ENCODE measurements around the gene CWC27. TPM values are rescaled to one million over a fixed set of nuclear protein-coding genes. Genes with fewer than 3 reads are reported as not detected.

CWC27 gene
- total RNA-seq, result 10 to 100 TPM; 20.2 to 22.3 TPM
- long read RNA-seq, partial matches to known transcripts, result 9 of 11 reads
- long read RNA-seq, other reads (novel, unspliced or antisense), result 0 of 11 reads

GRCh38 chr5:64768358-64769312 is at the start of gene CWC27, which contains the start of gene SREK1IP1:
Gene CWC27 (plus strand): TSS chr5:64768930. CDS start chr5:64769147, 217 bp downstream.
Gene SREK1IP1 (minus strand): TSS chr5:64768691. CDS start chr5:64768517, 174 bp downstream.
- ATAC-seq (peak; percentile 99), DNase-seq (peak; percentile 86)
- intact Hi-C loops (cut with DNase I), result no loop called here

- ATAC-seq, result no peak
- DNase-seq, result no peak
- intact Hi-C loops (cut with DNase I), result loop anchor here in 1 of 2 donors (10.0 kb wide), 1 partner anchor 62 kb away; no protein-coding TSS in a partner anchor
Observed at GRCh38 chr5:64722588-64722987, 46.1 kb upstream of the CWC27 start.

GRCh38 chr5:64727150-64727549 is 41.6 kb upstream of the CWC27 start:
- intact Hi-C loops (cut with DNase I), result loop anchor here in 1 of 2 donors (10.0 kb wide), 1 partner anchor 58 kb away; no protein-coding TSS in a partner anchor
- no peak for ATAC-seq

GRCh38 chr5:64742411-64742810 is 26.3 kb upstream of the CWC27 start:
- DNase-seq (no peak), ATAC-seq (no peak)
- intact Hi-C loops (cut with DNase I), result no loop called here

More at GRCh38 chr5:64727150-64727549, 41.6 kb upstream of the CWC27 start:
- DNase-seq, result no peak

GRCh38 chr5:64742821-64743220 is 25.9 kb upstream of the CWC27 start:
- no peak for ATAC-seq
- intact Hi-C loops (cut with DNase I), result no loop called here
- no peak for DNase-seq

GRCh38 chr5:64744914-64745313 is 23.8 kb upstream of the CWC27 start:
- no peak for ATAC-seq
- intact Hi-C loops (cut with DNase I), result no loop called here

GRCh38 chr5:64746446-64746845 is 22.3 kb upstream of the CWC27 start:
- no peak for ATAC-seq
- intact Hi-C loops (cut with DNase I), result no loop called here
- DNase-seq, result no peak

More at GRCh38 chr5:64744914-64745313, 23.8 kb upstream of the CWC27 start:
- DNase-seq, result no peak

GRCh38 chr5:64749385-64749784 is 19.3 kb upstream of the CWC27 start:
- DNase-seq, result no peak
- intact Hi-C loops (cut with DNase I), result no loop called here
- ATAC-seq, result no peak

GRCh38 chr5:64754066-64754465 is 14.7 kb upstream of the CWC27 start:
- ATAC-seq, result no peak
- intact Hi-C loops (cut with DNase I), result no loop called here
- DNase-seq, result no peak

GRCh38 chr5:64758901-64759300 is 9.8 kb upstream of the CWC27 start:
- intact Hi-C loops (cut with DNase I), result no loop called here
- no peak for ATAC-seq
- no peak for DNase-seq

GRCh38 chr5:64759960-64760660 is 8.6 kb upstream of the CWC27 start:
- ATAC-seq (no peak), DNase-seq (no peak)
- intact Hi-C loops (cut with DNase I), result no loop called here

- intact Hi-C loops (cut with DNase I), result no loop called here
- DNase-seq, result no peak
- ATAC-seq, result no peak
Observed at GRCh38 chr5:64763948-64764503, 4.7 kb upstream of the CWC27 start.

GRCh38 chr5:64765804-64766504 is 2.8 kb upstream of the CWC27 start:
- DNase-seq, result no peak
- no peak for ATAC-seq
- intact Hi-C loops (cut with DNase I), result no loop called here

GRCh38 chr5:64766941-64767340 is 1.8 kb upstream of the CWC27 start:
- DNase-seq (no peak), ATAC-seq (no peak)
- intact Hi-C loops (cut with DNase I), result no loop called here

- DNase-seq, result no peak
- peak; percentile 7 to 37 for ATAC-seq
- intact Hi-C loops (cut with DNase I), result no loop called here
Observed at GRCh38 chr5:64767959-64768357, 772 bp upstream of the CWC27 start.

- DNase-seq, result no peak
- ATAC-seq, result no peak
- intact Hi-C loops (cut with DNase I), result no loop called here
Observed at GRCh38 chr5:64769855-64770254, 1.1 kb downstream of the CWC27 start.

GRCh38 chr5:64771736-64772135 is 3.0 kb downstream of the CWC27 start:
- no peak for DNase-seq
- intact Hi-C loops (cut with DNase I), result no loop called here
- ATAC-seq, result no peak

- DNase-seq (no peak), ATAC-seq (no peak)
- intact Hi-C loops (cut with DNase I), result no loop called here
Observed at GRCh38 chr5:64773533-64773932, 4.8 kb downstream of the CWC27 start.

GRCh38 chr5:64775291-64775690 is 6.6 kb downstream of the CWC27 start:
- ATAC-seq, result no peak
- no peak for DNase-seq
- intact Hi-C loops (cut with DNase I), result no loop called here

Measured in left cardiac atrium (tissue), 4 donors.